Measurements from ENCODE around the gene RHBDD2. TPM values are rescaled to one million over a fixed set of nuclear protein-coding genes. Genes with fewer than 3 reads are reported as not detected.
A peak's percentile ranks its signal among the peaks of the same experiment; 100 is the strongest.
"Not testable (repeated sequence)": the region's sequence is repeated elsewhere in the genome, so short reads cannot be mapped to it uniquely, and the experiment has no call there.

Gene RHBDD2
- polyA plus RNA-seq, 4 donors = 55.4 to 67.0 (median 58.0) TPM

GRCh38 chr7:75867390-75867717 lies 11.5 kb upstream of the RHBDD2 start:
- H3K36me3 ChIP-seq (ENCODE audit: control insufficient read depth in 3 of 3, insufficient read depth in 2 of 3, low read depth in 1 of 3, low read length in 3 of 3) = no peaks in the 10 kb centered on the region
- H3K27ac ChIP-seq (ENCODE audit: low read depth in 1 of 3, low read length in 2 of 3) = no peak overlapping the region
- DNase-seq (no peak), FAIRE-seq (no peak)
- WGBS, 3 donors = 75 to 81% (median 77%) methylated on average over 4 of the region's 4 CpGs
- no peaks in the 10 kb centered on the region for H3K27me3 ChIP-seq (ENCODE audit: control insufficient read depth in 3 of 3, insufficient read depth in 3 of 3, low read length in 3 of 3)
- no peaks in the 10 kb centered on the region for H3K4me1 ChIP-seq (ENCODE audit: control insufficient read depth in 3 of 3, insufficient read depth in 2 of 3, low read depth in 1 of 3, low read length in 2 of 3)
- H3K9me3 ChIP-seq (ENCODE audit: control insufficient read depth in 2 of 2, insufficient read depth in 1 of 2, low read depth in 1 of 2, low read length in 1 of 2) = no peaks in the 10 kb centered on the region
- H3K4me3 ChIP-seq (ENCODE audit: low read depth in 1 of 3, low read length in 3 of 3) = no peak overlapping the region

- H3K27ac ChIP-seq (ENCODE audit: low read depth in 1 of 3, low read length in 2 of 3) = no peak overlapping the region
- no peaks in the 10 kb centered on the region for H3K4me1 ChIP-seq (ENCODE audit: control insufficient read depth in 3 of 3, insufficient read depth in 2 of 3, low read depth in 1 of 3, low read length in 2 of 3)
- H3K4me3 ChIP-seq (ENCODE audit: low read depth in 1 of 3, low read length in 3 of 3) = no peak overlapping the region
- no peaks in the 10 kb centered on the region for H3K9me3 ChIP-seq (ENCODE audit: control insufficient read depth in 2 of 2, insufficient read depth in 1 of 2, low read depth in 1 of 2, low read length in 1 of 2)
- FAIRE-seq (no peak), DNase-seq (no peak)
- 87 to 89% (median 89%) methylated on average over 2 of the region's 2 CpGs for WGBS, 3 donors
- H3K36me3 ChIP-seq (ENCODE audit: control insufficient read depth in 3 of 3, insufficient read depth in 2 of 3, low read depth in 1 of 3, low read length in 3 of 3) = no peaks in the 10 kb centered on the region
- no peaks in the 10 kb centered on the region for H3K27me3 ChIP-seq (ENCODE audit: control insufficient read depth in 3 of 3, insufficient read depth in 3 of 3, low read length in 3 of 3)
Measured at GRCh38 chr7:75868153-75868552, 10.7 kb upstream of the RHBDD2 start.

DNA sequence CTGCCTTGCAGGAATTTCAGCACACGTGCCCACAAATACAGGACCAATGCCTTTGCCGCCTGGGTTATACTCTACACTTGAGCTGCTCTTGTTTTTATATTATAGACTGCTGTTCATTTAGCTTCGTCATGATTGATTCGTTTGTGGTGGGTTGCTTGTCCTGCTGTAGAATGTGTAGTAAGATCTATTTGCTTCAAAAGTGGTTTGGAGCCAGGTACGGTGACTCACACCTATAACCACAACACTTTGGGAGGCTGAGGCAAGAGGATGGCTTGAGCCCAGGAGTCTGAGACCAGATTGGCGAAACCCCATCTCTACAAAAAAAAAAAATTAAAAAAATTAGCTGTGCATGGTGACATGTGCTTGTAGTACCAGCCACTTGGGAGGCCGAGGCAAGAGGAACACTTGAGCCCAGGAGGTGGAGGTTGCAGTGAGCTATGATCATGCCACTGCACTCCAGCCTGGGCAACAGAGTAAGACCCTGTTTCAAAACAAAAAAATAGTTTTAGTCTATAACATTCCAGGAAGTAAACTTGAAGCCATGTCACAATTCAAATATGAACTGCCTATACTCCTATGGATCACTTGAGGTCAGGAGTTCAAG lies 9.0 kb upstream of the RHBDD2 start:
- 81 to 90% (median 84%) methylated on average over 7 of the region's 7 CpGs for WGBS, 3 donors

GRCh38 chr7:75870557-75871161 lies 8.2 kb upstream of the RHBDD2 start:
- Histone ChIP-seq H3K4me3 (ENCODE audit: low read depth in 1 of 3, low read length in 3 of 3) (no peak overlapping the region), H3K9me3 (ENCODE audit: control insufficient read depth in 2 of 2, insufficient read depth in 1 of 2, low read depth in 1 of 2, low read length in 1 of 2) (no peaks in the 10 kb centered on the region), H3K4me1 (ENCODE audit: control insufficient read depth in 3 of 3, insufficient read depth in 2 of 3, low read depth in 1 of 3, low read length in 2 of 3) (no peaks in the 10 kb centered on the region), H3K36me3 (ENCODE audit: control insufficient read depth in 3 of 3, insufficient read depth in 2 of 3, low read depth in 1 of 3, low read length in 3 of 3) (no peaks in the 10 kb centered on the region), H3K27me3 (ENCODE audit: control insufficient read depth in 3 of 3, insufficient read depth in 3 of 3, low read length in 3 of 3) (no peaks in the 10 kb centered on the region), H3K27ac (ENCODE audit: low read depth in 1 of 3, low read length in 2 of 3) (no peak overlapping the region)
- FAIRE-seq (no peak), DNase-seq (no peak)
- WGBS, 3 donors = 74 to 89% (median 79%) methylated on average over 9 of the region's 9 CpGs

More for the DNA sequence above, 9.0 kb upstream of the RHBDD2 start:
- no peaks in the 10 kb centered on the region for H3K4me1 ChIP-seq (ENCODE audit: control insufficient read depth in 3 of 3, insufficient read depth in 2 of 3, low read depth in 1 of 3, low read length in 2 of 3)
- no peak for DNase-seq
- no peak for FAIRE-seq
- H3K4me3 ChIP-seq (ENCODE audit: low read depth in 1 of 3, low read length in 3 of 3) = no peak overlapping the region
- no peaks in the 10 kb centered on the region for H3K9me3 ChIP-seq (ENCODE audit: control insufficient read depth in 2 of 2, insufficient read depth in 1 of 2, low read depth in 1 of 2, low read length in 1 of 2)
- no peaks in the 10 kb centered on the region for H3K36me3 ChIP-seq (ENCODE audit: control insufficient read depth in 3 of 3, insufficient read depth in 2 of 3, low read depth in 1 of 3, low read length in 3 of 3)
- no peak overlapping the region for H3K27ac ChIP-seq (ENCODE audit: low read depth in 1 of 3, low read length in 2 of 3)
- no peaks in the 10 kb centered on the region for H3K27me3 ChIP-seq (ENCODE audit: control insufficient read depth in 3 of 3, insufficient read depth in 3 of 3, low read length in 3 of 3)

- WGBS, 3 donors = 59 to 78% (median 71%) methylated on average over 13 of the region's 13 CpGs
Measured at GRCh38 chr7:75872073-75872782, 6.6 kb upstream of the RHBDD2 start.

DNA sequence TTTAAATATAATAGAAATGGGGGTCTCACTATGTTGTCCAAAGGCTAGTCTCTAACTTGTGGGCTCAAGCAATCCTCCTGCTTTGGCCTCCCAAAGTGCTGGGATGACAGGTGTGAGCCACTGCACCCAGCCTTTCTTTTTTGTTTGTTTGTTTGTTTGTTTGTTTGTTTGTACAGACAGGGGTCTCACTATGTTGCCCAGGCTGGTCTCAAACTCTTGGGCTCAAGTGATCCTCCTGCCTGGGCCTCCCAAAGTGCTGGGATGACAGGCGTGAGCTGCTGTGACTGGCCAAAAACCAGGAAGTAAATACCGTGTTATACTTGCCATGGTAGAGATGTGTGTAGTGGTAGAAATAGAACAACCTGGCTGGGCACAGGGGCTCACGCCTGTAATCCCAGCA lies 4.7 kb upstream of the RHBDD2 start:
- DNase-seq; FAIRE-seq; H3K27ac ChIP-seq (ENCODE audit: low read depth in 1 of 3, low read length in 2 of 3); H3K27me3 ChIP-seq (ENCODE audit: control insufficient read depth in 3 of 3, insufficient read depth in 3 of 3, low read length in 3 of 3); H3K36me3 ChIP-seq (ENCODE audit: control insufficient read depth in 3 of 3, insufficient read depth in 2 of 3, low read depth in 1 of 3, low read length in 3 of 3); H3K9me3 ChIP-seq (ENCODE audit: control insufficient read depth in 2 of 2, insufficient read depth in 1 of 2, low read depth in 1 of 2, low read length in 1 of 2); H3K4me3 ChIP-seq (ENCODE audit: low read depth in 1 of 3, low read length in 3 of 3); H3K4me1 ChIP-seq (ENCODE audit: control insufficient read depth in 3 of 3, insufficient read depth in 2 of 3, low read depth in 1 of 3, low read length in 2 of 3): not testable (repeated sequence)
- 83 to 87% (median 84%) methylated on average over 3 of the region's 3 CpGs for WGBS, 3 donors

More at GRCh38 chr7:75872073-75872782, 6.6 kb upstream of the RHBDD2 start:
- FAIRE-seq (no peak), DNase-seq (no peak)
- no peaks in the 10 kb centered on the region for H3K9me3 ChIP-seq (ENCODE audit: control insufficient read depth in 2 of 2, insufficient read depth in 1 of 2, low read depth in 1 of 2, low read length in 1 of 2)
- no peaks in the 10 kb centered on the region for H3K36me3 ChIP-seq (ENCODE audit: control insufficient read depth in 3 of 3, insufficient read depth in 2 of 3, low read depth in 1 of 3, low read length in 3 of 3)
- no peak overlapping the region for H3K4me3 ChIP-seq (ENCODE audit: low read depth in 1 of 3, low read length in 3 of 3)
- peak overlapping the region in 1 of 3 donors; percentile 41 for H3K27ac ChIP-seq (ENCODE audit: low read depth in 1 of 3, low read length in 2 of 3)
- no peaks in the 10 kb centered on the region for H3K4me1 ChIP-seq (ENCODE audit: control insufficient read depth in 3 of 3, insufficient read depth in 2 of 3, low read depth in 1 of 3, low read length in 2 of 3)
- H3K27me3 ChIP-seq (ENCODE audit: control insufficient read depth in 3 of 3, insufficient read depth in 3 of 3, low read length in 3 of 3) = no peaks in the 10 kb centered on the region

GRCh38 chr7:75875113-75876080 lies 3.4 kb upstream of the RHBDD2 start:
- Histone ChIP-seq H3K4me3 (ENCODE audit: low read depth in 1 of 3, low read length in 3 of 3) (no peak overlapping the region), H3K4me1 (ENCODE audit: control insufficient read depth in 3 of 3, insufficient read depth in 2 of 3, low read depth in 1 of 3, low read length in 2 of 3) (peaks cover 3 to 8% (median 6%) of the 10 kb centered on the region in 3 donors), H3K27me3 (ENCODE audit: control insufficient read depth in 3 of 3, insufficient read depth in 3 of 3, low read length in 3 of 3) (no peaks in the 10 kb centered on the region), H3K9me3 (ENCODE audit: control insufficient read depth in 2 of 2, insufficient read depth in 1 of 2, low read depth in 1 of 2, low read length in 1 of 2) (no peaks in the 10 kb centered on the region), H3K36me3 (ENCODE audit: control insufficient read depth in 3 of 3, insufficient read depth in 2 of 3, low read depth in 1 of 3, low read length in 3 of 3) (no peaks in the 10 kb centered on the region), H3K27ac (ENCODE audit: low read depth in 1 of 3, low read length in 2 of 3) (no peak overlapping the region)
- 72 to 86% (median 77%) methylated on average over 21 of the region's 21 CpGs for WGBS, 3 donors
- no peak for FAIRE-seq
- no peak for DNase-seq
